H9 (cell line): ENCODE data around the gene CDH4. TPM values are rescaled to one million over a fixed set of nuclear protein-coding genes. Genes with fewer than 3 reads are reported as not detected.

ENCODE experiments used
- DNase-seq: peaks from one replicate; pipeline ENCODE4 v3.0.0-alpha.2; 2017
- H2AFZ ChIP-seq: one replicate; pipeline ENCODE4 v1.6.1; 2013; ENCODE audit warnings: mild to moderate bottlenecking, low read length, control low read depth, moderate library complexity
- H2AK5ac ChIP-seq: 2 replicates; pipeline ENCODE4 v1.6.1; 2013; ENCODE audit warnings: low read length, control low read depth, mixed read lengths; ENCODE audit not compliant: insufficient read length
- H2BK120ac ChIP-seq: one replicate; pipeline ENCODE4 v1.6.1; 2013; ENCODE audit warnings: low read depth, mild to moderate bottlenecking, low read length, control low read depth, inconsistent platforms; ENCODE audit not compliant: poor library complexity, severe bottlenecking
- H2BK12ac ChIP-seq: 2 replicates; pipeline ENCODE4 v1.6.1; 2013; ENCODE audit warnings: low read length, control low read depth, mixed read lengths, low read depth; ENCODE audit not compliant: insufficient read length
- H2BK15ac ChIP-seq: 2 replicates; pipeline ENCODE4 v1.6.1; 2013; ENCODE audit warnings: low read depth, low read length, control low read depth
- H2BK20ac ChIP-seq: one replicate; pipeline ENCODE4 v1.6.1; 2013; ENCODE audit warnings: low read depth, mild to moderate bottlenecking, low read length, control low read depth, inconsistent platforms; ENCODE audit not compliant: poor library complexity, severe bottlenecking
- H2BK5ac ChIP-seq: 2 replicates; pipeline ENCODE4 v1.6.1; 2013; ENCODE audit warnings: low read length, control low read depth, mixed read lengths; ENCODE audit not compliant: insufficient read length
- H3K14ac ChIP-seq: 2 replicates; pipeline ENCODE4 v1.6.1; 2013; ENCODE audit warnings: low read length, control low read depth; ENCODE audit not compliant: insufficient read depth
- H3K18ac ChIP-seq: 2 replicates; pipeline ENCODE4 v1.6.1; 2013; ENCODE audit warnings: low read depth, mild to moderate bottlenecking, mixed read lengths, low read length, control low read depth; ENCODE audit not compliant: insufficient read length
- H3K23ac ChIP-seq: 2 replicates; pipeline ENCODE4 v1.6.1; 2013; ENCODE audit warnings: low read length, control low read depth, mixed read lengths, low read depth; ENCODE audit not compliant: insufficient read length
- H3K23me2 ChIP-seq: 2 replicates; pipeline ENCODE4 v1.6.1; 2013; ENCODE audit warnings: low read depth, mild to moderate bottlenecking, mixed read lengths, low read length, control low read depth; ENCODE audit not compliant: insufficient read length, poor library complexity, severe bottlenecking
- H3K27ac ChIP-seq: 2 replicates; pipeline ENCODE4 v1.5.1; 2013; ENCODE audit warnings: low read length, control low read depth, mixed read lengths, low read depth; ENCODE audit not compliant: insufficient read length
- H3K27me3 ChIP-seq: 2 replicates; pipeline ENCODE4 v1.6.1; 2013; ENCODE audit warnings: low read length, control low read depth, inconsistent platforms; ENCODE audit not compliant: insufficient read depth
- H3K4ac ChIP-seq: 2 replicates; pipeline ENCODE4 v1.6.1; 2013; ENCODE audit warnings: low read depth, mild to moderate bottlenecking, control low read depth, inconsistent platforms, low read length, moderate library complexity
- H3K4me1 ChIP-seq: 2 replicates; pipeline ENCODE4 v1.6.1; 2013; ENCODE audit warnings: low read length, control low read depth, inconsistent platforms; ENCODE audit not compliant: insufficient read depth
- H3K4me2 ChIP-seq: 2 replicates; pipeline ENCODE4 v1.6.1; 2013; ENCODE audit warnings: low read length, control low read depth, mixed read lengths; ENCODE audit not compliant: insufficient read length, insufficient read depth
- H3K56ac ChIP-seq: 2 replicates; pipeline ENCODE4 v1.6.1; 2013; ENCODE audit warnings: low read depth, mild to moderate bottlenecking, mixed read lengths, low read length, control low read depth; ENCODE audit not compliant: insufficient read length
- H3K79me1 ChIP-seq: 2 replicates; pipeline ENCODE4 v1.6.1; 2013; ENCODE audit warnings: low read depth, mild to moderate bottlenecking, moderate library complexity, low read length, control low read depth, inconsistent platforms; ENCODE audit not compliant: insufficient read depth, poor library complexity, severe bottlenecking
- H3K79me2 ChIP-seq: 2 replicates; pipeline ENCODE4 v1.6.1; 2013; ENCODE audit warnings: low read length, control low read depth, inconsistent platforms; ENCODE audit not compliant: insufficient read depth
- H3K9ac ChIP-seq: 2 replicates; pipeline ENCODE4 v1.6.1; 2013; ENCODE audit warnings: low read length, control low read depth, mixed read lengths; ENCODE audit not compliant: insufficient read length; ENCODE audit errors: extremely low read depth
- H3K9me3 ChIP-seq: one replicate; pipeline ENCODE4 v1.6.1; 2013; ENCODE audit warnings: low read depth, low read length, inconsistent platforms; ENCODE audit not compliant: control insufficient read depth
- H3T11ph ChIP-seq: one replicate; pipeline ENCODE4 v1.6.1; 2013; ENCODE audit warnings: mild to moderate bottlenecking, low read length, control low read depth, inconsistent platforms
- H4K20me1 ChIP-seq: one replicate; pipeline ENCODE4 v1.6.1; 2013; ENCODE audit not compliant: control insufficient read depth, insufficient read length, insufficient read depth
- H4K5ac ChIP-seq: 2 replicates; pipeline ENCODE4 v1.6.1; 2013; ENCODE audit warnings: low read depth, mild to moderate bottlenecking, mixed read lengths, low read length, control low read depth; ENCODE audit not compliant: insufficient read length
- H4K8ac ChIP-seq: replicated peaks from 2 replicates; pipeline ENCODE4 v1.6.1; 2013; ENCODE audit warnings: low read length, control low read depth, mixed read lengths, low read depth; ENCODE audit not compliant: insufficient read length
- H4K91ac ChIP-seq: 2 replicates; pipeline ENCODE4 v1.6.1; 2013; ENCODE audit warnings: low read depth, mild to moderate bottlenecking, moderate library complexity, mixed read lengths, low read length, control low read depth; ENCODE audit not compliant: insufficient read length
- H3K27ac Mint-ChIP-seq, 3 experiments: 2 replicates in 2 of 3; 3 replicates in 1 of 3; pipeline ENCODE4 v1.8.0; 2020 to 2021; ENCODE audit warnings: mixed read lengths in 3 of 3, mild to moderate bottlenecking in 1 of 3, moderate library complexity in 1 of 3
- H3K27me3 Mint-ChIP-seq: 2 replicates; pipeline ENCODE4 v1.8.0; 2021; ENCODE audit warnings: low read depth, mild to moderate bottlenecking, moderate library complexity, mixed read lengths
- H3K36me3 Mint-ChIP-seq, 3 experiments: 2 replicates in 2 of 3; 3 replicates in 1 of 3; pipeline ENCODE4 v1.8.0; 2020 to 2021; ENCODE audit warnings: low read depth in 3 of 3, mixed read lengths in 3 of 3; ENCODE audit not compliant: insufficient read depth in 1 of 3
- H3K4me1 Mint-ChIP-seq, 2 experiments: 2 replicates each; pipeline ENCODE4 v1.8.0; 2020; ENCODE audit warnings: mixed read lengths in 2 of 2
- H3K4me3 Mint-ChIP-seq, 2 experiments: 2 replicates in 1 of 2; 3 replicates in 1 of 2; pipeline ENCODE4 v1.8.0; 2020 to 2021; ENCODE audit warnings: mild to moderate bottlenecking in 2 of 2, mixed read lengths in 2 of 2, moderate library complexity in 1 of 2
- H3K9me3 Mint-ChIP-seq, 2 experiments: 2 replicates in 1 of 2; 3 replicates in 1 of 2; pipeline ENCODE4 v1.8.0; 2020; ENCODE audit warnings: mild to moderate bottlenecking in 2 of 2, mixed read lengths in 2 of 2, moderate library complexity in 1 of 2
- CTCF ChIP-seq: fragments of 200-600 bp; sonication (generic); conservative IDR thresholded peaks from 3 replicates; pipeline ENCODE4 v1.8.0; 2021; ENCODE audit warnings: antibody characterized with exemption, mild to moderate bottlenecking
- WGBS: extraction: QIAGEN DNeasy Blood & Tissue Kit; methylation state at CpG from one replicate; pipeline ENCODE4 v1.1.7; 2013; ENCODE audit warnings: missing lambda C conversion rate, low lambda C conversion rate, mixed read lengths; ENCODE audit not compliant: insufficient read length; ENCODE audit errors: extremely low coverage; 5-methylcytosine and 5-hydroxymethylcytosine counted together
- total RNA-seq: library from RNA; stranded (reverse); gene quantifications from 2 replicates; pipeline ENCODE4 v1.2.1, GENCODE V29; 2021

Gene CDH4
- total RNA-seq, 1 experiment from 2014 or later = 3.0 TPM

DNA sequence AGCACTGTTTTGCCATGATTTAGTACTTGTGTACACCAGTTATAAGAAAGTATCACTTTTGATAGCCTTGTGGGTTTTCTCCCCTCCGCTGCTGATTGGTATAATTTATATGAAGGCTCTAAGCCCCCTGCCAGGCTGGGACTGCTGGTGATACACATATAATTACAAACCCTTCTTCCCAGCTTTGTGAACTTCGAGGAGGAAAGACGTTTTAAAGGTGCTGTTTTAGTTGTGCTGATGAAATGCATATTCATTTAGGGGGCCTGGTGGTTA lies 567.4 kb downstream of the CDH4 start:
- Mint-ChIP-seq H3K27ac (peak overlapping the region in 1 of 3 experiments; percentile 35; a peak in 1 of 7 replicates), H3K9me3 (peaks cover 4 to 8% of the 10 kb centered on the region in 2 experiments; a peak in 3 of 5 replicates)
- H4K20me1 ChIP-seq = no peaks in the 10 kb centered on the region

More for the DNA sequence above, 567.4 kb downstream of the CDH4 start:
- H3K18ac ChIP-seq = no peak overlapping the region
- no peaks in the 10 kb centered on the region for H3K79me2 ChIP-seq
- no peak overlapping the region for H3K27ac ChIP-seq
- no peaks in the 10 kb centered on the region for H3K4me1 ChIP-seq
- H3K14ac ChIP-seq = no peak overlapping the region
- H3K56ac ChIP-seq = no peak overlapping the region
- no peak overlapping the region for H3K9ac ChIP-seq
- WGBS = no CpG with 5 or more reads among the region's 3 CpGs
- no peak for DNase-seq
- Mint-ChIP-seq H3K4me3 (no peak overlapping the region), H3K4me1 (peaks cover 5 to 18% of the 10 kb centered on the region in 2 experiments), H3K36me3 (peaks cover 0 to 3% (median 0%) of the 10 kb centered on the region in 3 experiments; a peak in 2 of 7 replicates), H3K27me3 (peaks cover 46% of the 10 kb centered on the region)
- no peak overlapping the region for H2AFZ ChIP-seq
- H4K5ac ChIP-seq = no peak overlapping the region
- no peaks in the 10 kb centered on the region for H3K9me3 ChIP-seq
- H4K8ac ChIP-seq = no peak overlapping the region
- no peak overlapping the region for H2BK20ac ChIP-seq
- H2BK120ac ChIP-seq = no peak overlapping the region
- no peak for TF ChIP-seq CTCF
- H4K91ac ChIP-seq = no peak overlapping the region
- H2BK15ac ChIP-seq = no peak overlapping the region
- H3K23ac ChIP-seq = no peak overlapping the region
- H2BK5ac ChIP-seq = no peak overlapping the region
- H2BK12ac ChIP-seq = no peak overlapping the region
- no peak overlapping the region for H3K4me2 ChIP-seq
- no peaks in the 10 kb centered on the region for H3K27me3 ChIP-seq
- no peaks in the 10 kb centered on the region for H3K23me2 ChIP-seq
- H3K79me1 ChIP-seq = no peaks in the 10 kb centered on the region
- no peak overlapping the region for H3T11ph ChIP-seq
- no peak overlapping the region for H2AK5ac ChIP-seq
- no peak overlapping the region for H3K4ac ChIP-seq
